Left ventricle myocardium superior (tissue), 1 donor: Measurements from ENCODE around the gene MCM6. TPM values are rescaled to one million over a fixed set of nuclear protein-coding genes. Genes with fewer than 3 reads are reported as not detected.

ENCODE experiments used
- ATAC-seq: fragments of 200-7000 bp; cut with Tn5 transposase; one replicate; pipeline ENCODE4 v1.9.1; 2020; ENCODE audit warnings: mild to moderate bottlenecking, moderate library complexity
- DNase-seq: peaks from one replicate; pipeline ENCODE4 v3.0.0-alpha.2; 2020
- intact Hi-C: fragments of 100-400 bp; cut with micrococcal nuclease; formaldehyde crosslinking; loops from one replicate; pipeline ENCODE4 v1.11.0; 2022
- total RNA-seq: library from RNA; stranded (reverse); fragmentation: NEBNext Ultra II Directional; extraction: Animal tissue kit (Norgen Biotek cat#: 25700); gene quantifications from one replicate; pipeline ENCODE4 v1.2.1, GENCODE V29; 2021
- donor health status: DM: no; HTN: yes; CAD: no; lungs with severe emphysema.

MCM6 gene
- total RNA-seq, 1 donor from 2014 or later, result 4.1 TPM

DNA sequence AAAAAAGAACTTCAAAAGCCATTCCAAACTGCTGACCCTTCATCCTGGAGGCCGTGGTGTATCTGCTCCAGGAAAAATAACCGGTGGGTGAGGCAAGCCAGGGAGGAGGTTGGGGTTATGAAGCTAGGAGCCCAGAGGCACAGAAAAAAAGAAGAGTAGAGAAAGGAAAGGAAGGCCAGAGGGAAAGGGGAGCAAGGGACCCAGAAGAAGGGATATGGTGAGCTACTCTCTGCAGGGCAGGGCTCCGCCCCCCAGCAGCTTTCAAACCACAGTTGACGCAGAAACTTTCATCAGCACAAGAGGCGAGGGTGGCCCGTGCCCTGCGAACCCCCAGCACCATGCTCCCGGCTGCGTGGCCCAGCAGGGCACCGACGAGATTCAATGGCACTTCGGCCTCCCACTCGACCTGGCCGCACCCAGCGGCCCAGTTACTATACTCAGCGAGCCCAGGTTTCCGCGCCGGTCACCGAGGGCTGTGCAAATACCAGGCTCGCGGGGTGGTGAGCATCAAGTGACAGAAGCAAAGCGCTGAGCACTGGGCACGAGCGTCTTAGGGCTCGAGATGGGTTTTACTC lies 665 bp downstream of the MCM6 start:
- ATAC-seq (peak; percentile 66), DNase-seq (peak; percentile 55)
- intact Hi-C loops, result no loop called here

- DNase-seq (no peak), ATAC-seq (no peak)
- intact Hi-C loops, result no loop called here
These were observed 1.4 kb downstream of the MCM6 start for GRCh38 chr2:135874777-135875365.

DNA sequence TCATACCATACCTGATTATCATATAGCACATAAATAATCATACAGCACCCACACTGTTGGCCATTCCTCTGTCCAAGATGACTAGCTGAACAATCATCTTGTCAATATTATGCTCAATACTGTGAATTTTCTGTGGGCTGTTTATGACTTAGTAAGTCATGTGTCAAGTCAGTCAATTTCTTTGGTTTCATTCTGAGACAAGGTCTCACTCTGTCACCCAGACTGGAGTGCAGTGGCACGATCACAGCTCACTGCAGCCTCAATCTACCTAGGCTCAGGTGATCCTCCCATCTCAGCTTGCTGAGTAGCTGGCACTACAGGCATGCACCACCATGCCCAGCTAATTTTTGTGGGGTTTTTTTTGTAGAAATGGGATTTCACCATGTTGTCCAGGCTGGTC lies 5.7 kb downstream of the MCM6 start:
- intact Hi-C loops, result no loop called here
- ATAC-seq, result no peak

DNA sequence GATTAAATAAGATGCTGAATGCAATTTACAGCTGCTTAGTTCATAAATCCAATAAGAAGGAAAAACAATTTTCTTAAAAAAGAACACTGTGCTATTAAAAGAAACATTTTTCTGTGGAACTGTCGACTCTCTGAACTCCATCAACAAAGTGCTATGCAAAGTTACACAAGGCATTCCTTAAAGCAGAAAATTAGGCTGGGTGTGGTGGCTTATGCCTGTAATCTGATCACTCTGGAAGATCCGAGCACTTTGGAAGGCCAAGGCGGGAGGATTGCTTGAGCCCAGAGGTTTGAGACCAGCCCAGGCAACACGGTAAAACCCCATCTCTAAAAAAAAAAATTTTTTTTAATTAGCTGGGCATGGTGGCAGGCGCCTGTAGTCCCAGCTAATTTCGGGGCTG lies 13.0 kb downstream of the MCM6 start:
- ATAC-seq (no peak), DNase-seq (no peak)
- intact Hi-C loops, result no loop called here

More for the DNA sequence above, 5.7 kb downstream of the MCM6 start:
- DNase-seq, result no peak

- intact Hi-C loops, result no loop called here
- DNase-seq (no peak), ATAC-seq (no peak)
These were observed 13.5 kb downstream of the MCM6 start for GRCh38 chr2:135862718-135863117.

DNA sequence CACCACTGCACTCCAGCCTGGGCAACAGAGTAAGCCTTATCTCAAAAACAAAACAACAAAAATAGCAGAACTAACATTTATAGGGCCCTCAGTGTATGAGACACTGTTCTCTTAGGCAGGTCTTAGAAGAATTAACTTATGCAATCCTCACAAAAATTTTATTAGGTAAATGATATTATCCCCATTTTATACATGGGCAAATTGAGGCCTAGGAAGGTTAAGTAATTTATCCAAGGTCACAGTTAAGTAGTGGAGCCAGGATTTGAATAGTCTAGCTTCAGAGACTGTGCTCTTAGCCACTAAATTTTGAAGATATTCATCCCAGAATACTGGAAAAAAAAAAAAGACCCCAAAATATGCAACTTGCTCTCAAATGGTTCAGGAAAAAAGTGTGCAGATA lies 22.8 kb downstream of the MCM6 start:
- intact Hi-C loops, result no loop called here
- ATAC-seq (no peak), DNase-seq (no peak)

GRCh38 chr2:135851858-135852257 lies 24.4 kb downstream of the MCM6 start:
- DNase-seq (no peak), ATAC-seq (no peak)
- intact Hi-C loops, result no loop called here

DNA sequence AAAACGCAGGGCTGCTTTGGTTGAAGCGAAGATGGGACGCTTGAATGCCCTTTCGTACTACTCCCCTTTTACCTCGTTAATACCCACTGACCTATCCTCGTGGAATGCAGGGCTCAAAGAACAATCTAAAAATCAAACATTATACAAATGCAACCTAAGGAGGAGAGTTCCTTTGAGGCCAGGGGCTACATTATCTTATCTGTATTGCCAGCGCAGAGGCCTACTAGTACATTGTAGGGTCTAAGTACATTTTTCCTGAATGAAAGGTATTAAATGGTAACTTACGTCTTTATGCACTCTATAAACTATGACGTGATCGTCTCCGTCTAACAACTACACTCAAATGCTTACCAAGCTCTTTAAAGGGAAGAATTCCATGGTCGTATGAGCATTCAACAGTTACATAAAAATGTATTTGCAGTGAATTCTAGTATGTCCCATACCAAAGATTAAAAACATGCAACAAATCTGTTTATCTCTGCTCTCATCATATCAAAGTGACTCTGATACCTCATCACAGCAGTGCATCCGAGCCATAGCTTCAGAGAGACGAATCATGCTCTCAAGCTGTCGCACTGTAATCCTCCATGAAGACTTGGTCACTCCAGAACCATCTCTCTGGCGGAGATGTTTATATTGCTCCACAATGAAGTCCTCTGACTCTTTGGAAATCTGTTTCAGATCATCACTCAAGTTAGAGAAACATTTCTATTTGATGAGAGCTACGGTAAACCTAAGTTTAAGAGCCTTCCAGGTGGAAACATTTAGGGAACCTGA lies 25.2 kb downstream of the MCM6 start:
- ATAC-seq (no peak), DNase-seq (no peak)

DNA sequence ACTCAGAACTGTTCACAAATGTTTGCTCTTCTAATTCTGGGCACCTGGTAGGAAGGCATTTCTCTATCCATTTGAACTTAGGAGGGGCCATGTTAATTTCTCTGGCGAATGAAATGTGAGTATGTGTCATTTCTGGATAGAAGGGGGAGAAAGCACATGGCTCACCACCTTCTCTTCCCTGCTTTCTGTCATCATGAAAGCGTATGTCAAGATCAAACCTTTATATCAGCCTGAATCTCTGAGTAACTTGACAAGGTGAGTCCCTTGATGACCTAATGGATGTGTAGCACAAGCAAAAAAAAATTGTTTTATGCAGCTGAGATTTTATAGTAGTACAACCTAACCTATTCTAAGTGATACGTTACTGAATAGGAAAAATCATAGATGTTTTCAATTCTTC lies 27.2 kb downstream of the MCM6 start:
- intact Hi-C loops, result no loop called here
- DNase-seq (no peak), ATAC-seq (no peak)

More for the DNA sequence above, 25.2 kb downstream of the MCM6 start:
- intact Hi-C loops, result no loop called here

DNA sequence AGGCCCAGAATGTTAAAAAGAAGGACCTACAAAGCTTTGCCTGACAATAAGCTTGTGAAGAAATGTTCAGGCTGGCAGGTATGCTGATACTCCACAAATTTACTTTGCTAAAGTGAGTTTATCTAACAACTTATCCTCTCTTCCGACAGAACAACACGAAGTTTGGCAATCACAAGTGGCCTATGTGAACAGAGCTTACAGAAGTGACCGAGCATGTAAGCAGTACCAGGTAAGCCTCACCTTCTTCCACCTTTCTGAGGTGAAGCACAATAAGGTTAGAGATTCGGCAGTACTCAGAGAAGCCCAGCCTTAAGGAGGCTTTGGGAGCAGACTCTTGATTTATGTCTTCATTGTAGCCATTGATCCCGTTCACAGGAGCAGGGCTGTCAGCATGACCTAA lies 30.2 kb downstream of the MCM6 start:
- intact Hi-C loops, result no loop called here
- no peak for DNase-seq
- no peak for ATAC-seq

- ATAC-seq, result no peak
- DNase-seq, result no peak
- intact Hi-C loops, result no loop called here
These were observed 31.0 kb downstream of the MCM6 start for GRCh38 chr2:135845257-135845656.

- DNase-seq, result no peak
- ATAC-seq, result no peak
- intact Hi-C loops, result no loop called here
These were observed 31.8 kb downstream of the MCM6 start for GRCh38 chr2:135844301-135844895.

- intact Hi-C loops, result no loop called here
- no peak for ATAC-seq
- no peak for DNase-seq
These were observed 32.6 kb downstream of the MCM6 start for GRCh38 chr2:135843671-135844070.

- intact Hi-C loops, result no loop called here
- no peak for DNase-seq
- peak; percentile 43 for ATAC-seq
These were observed 35.6 kb downstream of the MCM6 start for GRCh38 chr2:135840601-135841000.

- DNase-seq, result no peak
- intact Hi-C loops, result no loop called here
- ATAC-seq, result peak; percentile 83
These were observed 36.5 kb downstream of the MCM6 start for GRCh38 chr2:135839713-135840112.

DNA sequence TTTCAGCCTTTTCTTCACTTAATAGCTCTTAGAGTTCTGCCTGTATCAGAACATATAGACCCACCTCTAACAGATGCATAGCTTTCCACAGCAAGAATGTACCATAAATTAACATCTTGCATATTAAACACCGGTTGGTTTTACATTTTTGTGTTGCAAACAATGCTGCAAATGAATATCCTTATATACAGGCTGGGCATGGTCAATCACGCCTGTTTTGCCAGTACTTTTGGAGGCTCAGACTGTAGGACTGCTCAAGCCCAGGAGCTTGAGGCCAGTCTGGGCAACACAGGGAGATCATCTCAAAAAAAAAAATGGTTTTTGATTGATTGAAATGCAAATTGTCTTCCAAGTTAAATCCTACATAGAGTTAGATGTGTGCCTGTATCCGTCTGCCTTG lies 37.7 kb downstream of the MCM6 start:
- DNase-seq (no peak), ATAC-seq (no peak)
- intact Hi-C loops, result no loop called here

GRCh38 chr2:135836596-135837270 lies 39.5 kb downstream of the MCM6 start, which contains the start of gene LCT:
Gene LCT, minus strand, starts transcription at chr2:135837184. Its CDS starts 15 bp downstream, at chr2:135837169.
- ATAC-seq, result no peak
- intact Hi-C loops, result no loop called here

DNA sequence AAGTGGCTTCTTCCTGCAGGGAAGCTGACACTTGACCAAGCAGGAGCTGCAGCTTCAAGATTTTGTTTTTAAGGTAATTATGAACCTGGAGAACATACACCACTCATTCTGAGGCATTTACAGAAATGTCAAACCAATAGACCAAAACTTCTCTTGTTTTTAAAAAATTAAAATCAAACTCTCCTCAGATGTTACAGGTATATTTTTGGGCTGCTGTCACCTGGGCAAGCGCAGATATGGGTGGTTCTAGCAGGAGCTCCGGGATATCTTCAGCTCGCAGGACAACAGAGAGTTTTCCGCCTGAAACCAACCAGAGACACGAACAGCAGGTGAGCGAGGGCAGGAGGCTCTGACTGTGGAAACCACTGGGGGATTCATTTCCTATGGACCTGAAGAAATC lies 43.4 kb downstream of the MCM6 start:
- no peak for ATAC-seq

More at GRCh38 chr2:135836596-135837270, 39.5 kb downstream of the MCM6 start, which contains the start of gene LCT:
- DNase-seq, result no peak

DNA sequence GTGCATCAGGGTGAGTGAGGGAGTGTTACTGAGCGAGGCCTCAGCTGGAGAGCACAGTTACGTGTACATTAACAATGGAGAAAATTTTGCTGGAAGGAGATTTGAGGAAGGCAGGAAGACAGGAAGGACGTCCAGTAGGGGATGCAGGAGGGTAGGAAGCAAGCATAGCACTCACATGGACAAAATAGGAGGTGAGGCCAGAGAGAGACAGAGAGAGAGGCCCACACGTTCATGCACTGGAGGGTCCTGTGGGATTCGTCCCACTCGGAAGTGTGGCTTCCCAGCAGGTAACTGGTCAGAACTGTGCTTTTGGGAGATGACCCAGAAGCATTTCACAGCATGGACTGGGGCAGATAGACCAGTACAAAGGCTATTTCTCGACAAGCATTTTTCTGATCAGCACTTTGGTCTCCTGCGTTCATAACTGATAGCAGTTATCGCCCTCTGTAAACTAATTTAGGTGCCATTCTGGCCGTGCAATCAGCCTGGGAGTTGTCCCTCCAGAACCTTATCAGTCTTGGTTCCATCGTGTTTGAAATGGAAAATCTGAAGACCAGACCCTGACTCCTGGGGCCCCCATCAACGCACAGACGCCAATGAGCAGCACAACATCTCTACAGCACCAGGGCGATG lies 44.9 kb downstream of the MCM6 start:
- intact Hi-C loops, result no loop called here
- ATAC-seq (no peak), DNase-seq (no peak)

More for the DNA sequence above, 43.4 kb downstream of the MCM6 start:
- intact Hi-C loops, result no loop called here
- DNase-seq, result no peak
